ENCODE measurements around the gene CD276. TPM values are rescaled to one million over a fixed set of nuclear protein-coding genes. Genes with fewer than 3 reads are reported as not detected.
A peak's percentile ranks its signal among the peaks of the same experiment; 100 is the strongest.
"Not testable (repeated sequence)": the region's sequence is repeated elsewhere in the genome, so short reads cannot be mapped to it uniquely, and the experiment has no call there.

The CD276 gene
- total RNA-seq = 21.4 and 41.4 TPM in 2 replicates

DNA sequence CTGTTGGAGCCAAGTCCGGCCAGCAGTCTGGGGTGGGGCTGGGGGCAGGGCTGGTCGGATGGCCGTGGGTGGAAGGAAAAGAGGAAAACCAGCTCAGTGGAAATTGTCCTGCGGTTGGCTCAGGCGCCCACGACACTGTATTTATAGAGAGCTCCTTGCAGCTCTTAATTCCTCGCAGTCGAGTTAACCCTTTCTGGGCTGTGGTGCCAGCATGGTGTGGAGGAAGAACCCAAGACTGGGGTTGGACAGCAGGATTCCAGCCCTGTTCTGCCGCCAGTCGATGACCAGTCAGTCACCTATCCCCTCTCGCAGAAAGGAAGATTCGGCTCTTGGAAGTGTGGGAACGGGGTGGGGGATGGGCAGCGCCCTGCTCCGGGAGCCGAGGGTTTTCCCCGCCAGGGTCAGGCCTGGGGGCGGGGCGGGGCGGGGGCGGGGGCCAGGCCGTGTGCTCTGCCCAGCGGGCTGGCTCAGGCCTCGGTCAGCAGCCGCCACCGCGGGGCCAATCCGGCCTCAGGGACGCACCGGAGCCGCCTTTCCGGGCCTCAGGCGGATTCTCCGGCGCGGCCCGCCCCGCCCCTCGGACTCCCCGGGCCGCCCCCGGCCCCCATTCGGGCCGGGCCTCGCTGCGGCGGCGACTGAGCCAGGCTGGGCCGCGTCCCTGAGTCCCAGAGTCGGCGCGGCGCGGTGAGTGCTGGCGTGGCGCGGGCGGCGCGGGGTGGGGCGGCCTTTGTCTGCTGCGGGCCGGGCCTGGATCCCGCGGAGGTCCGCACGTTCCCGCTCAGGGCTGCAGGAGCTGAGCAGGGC, at the start of gene CD276:
Gene CD276 (plus strand): TSS at position 607 of the 804 bp plus-strand sequence. CDS start 15,257 bp downstream, outside the sequence.
- DNase-seq (ENCODE audit: low read depth in 2 of 2) = peak; percentile 72 to 73

- no peak for DNase-seq (ENCODE audit: low read depth in 2 of 2)
Measured at GRCh38 chr15:73637527-73637926, 46.7 kb upstream of the CD276 start.

- not testable (repeated sequence) for DNase-seq (ENCODE audit: low read depth in 2 of 2)
Measured at GRCh38 chr15:73639464-73639863, 44.7 kb upstream of the CD276 start.

DNA sequence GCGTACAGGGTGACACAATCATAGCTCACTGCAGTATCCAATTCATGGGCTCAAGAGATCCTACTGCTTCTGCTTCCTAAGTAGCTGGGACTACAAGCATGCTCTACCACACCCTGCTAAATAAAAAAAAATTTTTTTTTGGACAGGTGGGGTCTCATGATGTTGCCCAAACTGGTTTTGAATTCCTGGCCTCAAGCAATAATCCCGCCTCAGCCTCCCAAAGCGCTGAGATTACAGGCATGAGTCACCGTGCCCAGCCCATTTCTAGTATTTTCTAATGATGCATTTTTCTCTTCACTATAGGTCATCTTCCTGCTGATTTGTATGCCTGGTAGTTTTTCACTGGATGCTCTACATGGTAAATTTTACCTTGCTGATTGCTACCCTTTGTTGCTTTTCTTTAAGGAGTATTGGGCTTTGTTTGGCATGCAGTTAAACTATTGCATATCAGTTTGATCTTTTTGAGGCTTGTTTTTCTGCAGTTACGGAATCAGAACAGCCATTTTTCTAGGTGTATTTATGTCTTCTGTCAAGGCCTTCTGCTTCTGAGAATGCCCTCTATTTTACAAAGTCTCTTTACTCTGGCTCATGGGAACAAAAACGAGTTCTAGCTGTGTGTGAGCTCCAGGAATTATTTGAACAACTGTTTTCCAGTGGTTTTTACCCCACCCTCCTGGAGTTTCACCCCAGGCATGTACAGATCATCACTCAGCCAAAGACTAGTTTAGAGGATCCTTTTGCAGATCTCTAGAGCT, 36.7 kb upstream of the CD276 start:
- DNase-seq (ENCODE audit: low read depth in 2 of 2) = no peak

- no peak for DNase-seq (ENCODE audit: low read depth in 2 of 2)
Measured at GRCh38 chr15:73648014-73648295, 36.2 kb upstream of the CD276 start.

- peak; percentile 23 to 75 for DNase-seq (ENCODE audit: low read depth in 2 of 2)
Measured at GRCh38 chr15:73650416-73651126, 33.6 kb upstream of the CD276 start.

DNA sequence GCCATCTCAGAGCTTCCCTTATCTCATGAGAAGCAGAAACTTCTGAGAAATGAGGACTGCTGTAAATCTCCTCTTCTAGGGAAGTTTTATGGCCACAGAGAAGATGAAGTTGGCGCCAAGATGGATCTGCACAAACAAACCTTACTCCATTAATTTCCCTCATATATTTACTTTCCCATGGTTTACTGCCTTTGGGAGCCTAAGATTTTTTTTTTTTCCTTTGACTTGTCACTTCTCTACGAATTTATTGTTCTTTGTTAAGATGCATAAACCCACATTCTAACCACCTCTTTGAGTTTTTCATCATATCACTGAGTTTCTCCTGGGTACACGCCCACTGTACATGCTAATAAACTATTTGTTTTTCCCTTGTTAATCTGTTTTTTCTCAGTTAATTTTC, 29.5 kb upstream of the CD276 start:
- DNase-seq (ENCODE audit: low read depth in 2 of 2) = no peak

DNA sequence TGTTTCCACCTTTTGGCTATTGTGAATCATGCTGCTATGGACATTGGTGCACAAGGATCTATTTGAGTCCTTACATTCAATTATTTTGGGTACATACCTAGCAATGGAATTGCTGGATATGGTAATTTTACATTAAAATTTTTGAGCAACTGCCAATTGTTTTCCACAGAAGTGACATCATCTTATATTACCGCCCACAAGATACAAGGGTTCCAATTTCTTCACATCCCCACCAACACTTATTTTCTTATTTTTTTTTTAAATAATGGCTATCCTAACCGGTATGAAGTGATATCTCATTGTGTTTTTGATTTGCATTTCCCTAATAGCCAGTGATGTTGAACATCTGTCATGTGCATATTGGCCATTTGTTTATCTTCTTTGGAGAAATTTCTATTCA, 28.5 kb upstream of the CD276 start:
- no peak for DNase-seq (ENCODE audit: low read depth in 2 of 2)

DNA sequence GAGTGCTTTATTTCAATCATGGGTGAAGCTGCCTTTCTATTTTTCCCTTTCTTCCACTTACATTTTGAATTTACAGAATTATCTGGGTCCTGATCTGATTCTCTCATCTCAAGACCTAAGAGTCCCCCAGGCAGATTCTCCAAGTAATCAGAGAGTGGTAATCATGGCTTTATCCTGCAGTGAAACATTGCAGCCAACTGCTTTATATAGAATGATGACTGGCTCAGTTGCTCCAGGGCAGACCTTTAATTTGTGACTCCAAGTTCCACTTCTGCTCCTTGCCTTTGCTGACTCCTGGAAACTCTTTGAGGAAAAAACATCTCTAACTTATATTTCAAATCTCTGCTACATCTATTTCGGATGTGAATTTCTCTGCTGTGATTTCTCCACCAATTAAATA, 25.5 kb upstream of the CD276 start:
- DNase-seq (ENCODE audit: low read depth in 2 of 2) = no peak

DNA sequence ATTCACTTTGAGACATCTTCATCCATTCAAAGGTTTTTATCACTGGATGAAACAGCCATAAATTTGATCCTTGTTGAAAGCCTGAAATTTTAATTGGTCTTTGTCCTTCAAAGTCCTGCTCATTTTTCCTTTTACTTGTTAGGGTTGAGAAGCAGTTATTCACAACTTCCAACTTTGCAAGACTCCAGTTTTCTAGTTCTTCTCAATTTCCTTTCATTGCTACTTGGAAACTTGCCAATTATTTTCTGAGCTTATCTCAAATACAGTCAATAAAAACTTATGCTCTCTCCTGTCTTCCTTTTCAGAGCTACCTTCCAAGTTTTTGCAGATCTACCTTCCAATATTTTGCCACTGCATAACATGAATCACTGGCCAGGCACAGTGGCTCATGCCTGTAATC, 23.7 kb upstream of the CD276 start:
- no peak for DNase-seq (ENCODE audit: low read depth in 2 of 2)

DNA sequence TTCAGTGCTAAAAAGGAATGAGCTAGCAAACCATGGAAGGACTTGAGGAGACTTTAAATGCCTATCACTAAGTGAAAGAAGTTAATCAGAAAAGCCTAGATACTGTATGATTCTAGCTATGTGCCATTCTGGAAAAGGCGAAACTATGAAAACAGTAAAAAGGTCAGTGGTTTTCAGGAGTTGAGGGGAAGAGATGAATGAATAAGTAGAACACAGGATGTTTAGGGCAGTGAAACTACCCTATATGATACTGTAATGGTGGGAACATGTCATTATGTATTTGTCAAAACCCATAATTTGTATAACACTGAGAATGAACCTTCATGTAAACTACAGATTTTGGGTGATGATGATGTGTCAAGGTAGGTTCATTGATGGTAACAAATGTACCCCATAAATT, 9.6 kb upstream of the CD276 start:
- DNase-seq (ENCODE audit: low read depth in 2 of 2) = no peak

- DNase-seq (ENCODE audit: low read depth in 2 of 2) = peak; percentile 70 to 86
Measured at GRCh38 chr15:73677146-73677607, 7.0 kb upstream of the CD276 start.

DNA sequence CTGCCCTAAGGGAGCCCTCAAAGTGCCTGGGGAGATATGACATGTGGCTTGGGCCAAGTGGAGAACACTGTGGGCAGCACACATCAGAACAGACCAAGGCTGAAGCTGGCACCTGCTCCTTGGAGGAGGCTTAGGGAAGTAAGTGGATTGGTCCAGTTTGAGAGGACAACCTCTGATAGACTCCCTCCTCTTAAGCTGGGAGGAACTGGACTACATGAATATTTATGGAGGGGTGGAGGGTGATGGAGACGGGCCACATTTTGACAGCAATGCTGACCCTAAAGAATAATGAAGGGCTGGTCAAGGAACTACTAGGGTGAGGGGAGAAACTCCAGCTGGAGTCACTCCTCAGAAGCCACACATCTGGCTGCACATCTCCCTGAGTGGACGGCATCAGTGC, 6.5 kb upstream of the CD276 start:
- DNase-seq (ENCODE audit: low read depth in 2 of 2) = no peak

DNA sequence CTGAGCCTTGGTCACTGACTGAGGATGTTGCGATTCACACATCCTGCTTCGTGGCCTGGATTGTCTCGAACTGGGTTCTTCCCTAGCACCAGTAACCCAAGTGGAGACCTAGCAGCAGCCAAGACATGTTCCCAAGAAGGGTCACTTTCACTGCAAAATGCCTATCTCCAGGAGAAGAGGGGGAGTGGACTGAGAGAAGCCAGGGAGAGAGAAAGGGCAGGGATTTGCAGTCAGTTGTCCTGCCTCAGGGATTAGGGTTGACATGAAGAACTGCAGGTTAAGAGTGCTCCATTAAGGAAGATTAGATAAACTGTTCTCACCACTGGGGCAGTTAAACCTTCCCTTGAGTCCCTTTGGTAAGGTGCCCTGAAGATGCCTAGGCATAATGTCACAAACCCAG, 5.7 kb upstream of the CD276 start:
- DNase-seq (ENCODE audit: low read depth in 2 of 2) = no peak

- DNase-seq (ENCODE audit: low read depth in 2 of 2) = no peak
Measured at GRCh38 chr15:73679180-73679579, 5.0 kb upstream of the CD276 start.

DNA sequence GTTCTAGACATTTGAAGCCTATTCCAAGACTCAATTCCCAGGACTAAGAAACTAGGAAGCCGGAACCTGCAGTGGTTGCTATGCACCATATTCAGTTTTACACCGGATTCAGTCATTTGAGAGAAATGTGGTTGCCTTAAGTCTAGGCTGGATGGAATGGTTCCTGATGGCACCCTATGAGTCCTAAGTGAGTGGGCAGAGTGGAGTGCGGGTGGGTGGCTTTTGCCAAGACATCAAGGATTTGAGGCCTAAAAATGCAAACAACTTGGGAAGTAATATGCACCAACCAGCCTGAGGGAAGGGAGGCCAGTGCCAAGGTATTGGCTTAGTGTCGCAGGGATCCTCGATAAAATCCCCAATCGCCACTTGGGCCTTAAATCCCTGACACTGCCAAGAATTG, 4.2 kb upstream of the CD276 start:
- no peak for DNase-seq (ENCODE audit: low read depth in 2 of 2)

DNA sequence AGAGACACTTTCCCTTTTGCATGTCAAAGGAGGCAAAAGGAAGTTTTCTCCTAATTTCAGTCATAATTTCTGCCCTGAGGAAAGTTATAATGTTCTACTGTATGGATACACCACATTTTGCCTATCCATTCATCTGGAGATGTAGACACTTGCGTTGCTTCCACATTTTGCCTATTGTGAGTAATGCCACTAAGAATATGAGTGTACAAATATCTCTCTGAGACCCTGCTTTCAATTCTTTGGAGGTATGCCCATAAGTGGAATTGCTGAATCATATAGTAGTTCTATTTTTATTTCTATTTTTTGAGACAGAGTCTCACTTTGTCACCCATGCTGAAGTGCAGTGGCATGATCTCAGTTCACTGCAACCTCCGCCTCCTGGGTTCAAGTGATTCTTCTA, 3.6 kb upstream of the CD276 start:
- no peak for DNase-seq (ENCODE audit: low read depth in 2 of 2)

DNA sequence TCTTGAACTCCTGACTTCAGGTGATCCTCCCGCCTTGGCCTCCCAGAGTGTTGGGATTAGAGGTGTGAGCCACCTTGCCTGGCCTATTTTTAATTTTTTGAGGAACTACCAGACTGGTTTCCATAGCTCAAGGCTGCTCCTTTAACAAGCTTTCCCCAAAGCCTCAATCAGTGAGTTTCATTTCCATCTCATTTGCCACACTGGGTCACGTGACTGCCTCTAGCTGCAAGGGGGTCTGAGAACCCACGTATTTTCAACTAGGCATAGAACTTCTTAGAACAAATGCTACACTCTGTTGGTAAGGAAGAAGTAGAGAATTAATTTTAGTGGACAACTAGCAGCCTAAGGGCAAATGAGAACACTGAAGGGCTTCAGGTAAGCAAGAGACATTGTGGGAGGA, 3.1 kb upstream of the CD276 start:
- no peak for DNase-seq (ENCODE audit: low read depth in 2 of 2)

DNA sequence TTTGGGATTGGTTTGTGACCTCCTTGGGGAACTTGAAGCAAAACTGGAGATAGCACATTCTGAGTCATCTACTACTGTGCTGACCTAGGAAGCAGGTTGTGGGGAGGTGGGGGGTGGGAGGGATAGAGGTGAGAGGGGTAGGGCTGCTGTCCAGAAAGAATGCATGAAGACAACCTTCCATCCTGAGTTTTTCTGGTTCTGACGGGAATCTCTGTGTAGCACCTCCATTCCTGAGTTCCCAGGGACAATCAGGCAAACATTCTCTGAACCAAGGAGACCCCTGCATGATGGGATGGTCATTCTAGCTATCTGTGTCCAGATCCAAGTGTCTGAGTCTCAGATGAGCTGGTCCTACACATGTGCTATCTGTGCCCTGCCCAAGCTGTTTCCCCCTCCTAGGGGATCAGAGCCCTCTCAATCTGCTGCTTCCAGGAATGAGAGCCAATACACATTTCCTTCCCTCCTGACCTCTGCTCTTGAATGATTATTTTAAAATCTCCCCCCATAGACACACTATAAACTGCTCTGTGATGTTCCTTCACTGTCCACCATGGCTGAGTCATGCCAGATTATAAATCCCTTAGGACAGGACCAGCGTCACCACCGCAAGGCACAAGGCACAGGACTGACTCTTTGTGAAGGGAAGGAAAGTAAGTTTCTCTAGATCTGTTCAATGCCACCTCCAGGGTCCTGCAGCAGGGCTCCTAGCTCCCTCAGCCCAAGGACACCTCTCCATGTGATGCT, 2.2 kb upstream of the CD276 start:
- no peak for DNase-seq (ENCODE audit: low read depth in 2 of 2)

GRCh38 chr15:73682600-73683090, 1.5 kb upstream of the CD276 start:
- DNase-seq (ENCODE audit: low read depth in 2 of 2) = no peak

DNA sequence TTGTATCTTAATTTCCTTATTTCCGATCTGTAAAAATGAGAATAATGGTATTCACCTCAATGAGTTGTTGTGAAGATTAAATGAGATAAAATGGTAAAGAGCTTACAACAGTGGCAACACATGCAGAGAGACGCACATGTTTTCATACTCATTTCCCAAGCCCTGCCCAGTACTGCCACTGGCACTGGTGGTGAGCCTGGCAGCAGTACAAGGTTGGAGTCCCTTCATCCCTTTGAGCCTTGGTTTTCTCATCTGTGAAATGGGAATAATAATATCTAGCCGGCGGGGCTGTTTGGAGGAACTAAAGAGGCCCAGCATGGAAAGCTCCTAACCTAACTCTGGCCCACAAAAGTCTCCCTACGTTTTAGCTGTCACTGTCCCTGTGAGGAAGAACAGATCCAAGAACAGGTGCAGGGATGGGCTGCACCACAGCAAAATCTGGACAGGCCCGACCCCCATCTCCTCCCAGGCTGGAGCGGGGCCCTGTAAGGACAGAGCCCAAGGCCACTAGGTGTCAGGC, 866 bp upstream of the CD276 start:
- DNase-seq (ENCODE audit: low read depth in 2 of 2) = no peak

Measured in lung microvascular endothelial cell (primary cell).